ENCODE measurements around the gene EPHB4. TPM values are rescaled to one million over a fixed set of nuclear protein-coding genes. Genes with fewer than 3 reads are reported as not detected.
A peak's percentile ranks its signal among the peaks of the same experiment; 100 is the strongest.

EPHB4 gene
- total and polyA plus RNA-seq, 9 donors = 24.4 to 119 (median 76.8) TPM

- DNase-seq = peak in 1 of 5 donors; percentile 52
- Histone ChIP-seq H3K4me3 (peak overlapping the region; percentile 88), H3K27me3 (no peaks in the 10 kb centered on the region), H3K27ac (peak overlapping the region; percentile 90 to 93), H3K4me1 (ENCODE audit: insufficient read depth) (peaks cover 6% of the 10 kb centered on the region), H3K9me3 (no peaks in the 10 kb centered on the region), H3K36me3 (no peaks in the 10 kb centered on the region)
- intact Hi-C loops (cut with DNase I) = loop anchor here in 1 of 4 donors (10.0 kb wide), 1 partner anchor 371 kb away; the partner anchor contains the start of gene FIS1
- 46 to 52% (median 46%) methylated on average over 8 of the region's 8 CpGs for WGBS, 3 donors
- TF ChIP-seq, protein P1, sequence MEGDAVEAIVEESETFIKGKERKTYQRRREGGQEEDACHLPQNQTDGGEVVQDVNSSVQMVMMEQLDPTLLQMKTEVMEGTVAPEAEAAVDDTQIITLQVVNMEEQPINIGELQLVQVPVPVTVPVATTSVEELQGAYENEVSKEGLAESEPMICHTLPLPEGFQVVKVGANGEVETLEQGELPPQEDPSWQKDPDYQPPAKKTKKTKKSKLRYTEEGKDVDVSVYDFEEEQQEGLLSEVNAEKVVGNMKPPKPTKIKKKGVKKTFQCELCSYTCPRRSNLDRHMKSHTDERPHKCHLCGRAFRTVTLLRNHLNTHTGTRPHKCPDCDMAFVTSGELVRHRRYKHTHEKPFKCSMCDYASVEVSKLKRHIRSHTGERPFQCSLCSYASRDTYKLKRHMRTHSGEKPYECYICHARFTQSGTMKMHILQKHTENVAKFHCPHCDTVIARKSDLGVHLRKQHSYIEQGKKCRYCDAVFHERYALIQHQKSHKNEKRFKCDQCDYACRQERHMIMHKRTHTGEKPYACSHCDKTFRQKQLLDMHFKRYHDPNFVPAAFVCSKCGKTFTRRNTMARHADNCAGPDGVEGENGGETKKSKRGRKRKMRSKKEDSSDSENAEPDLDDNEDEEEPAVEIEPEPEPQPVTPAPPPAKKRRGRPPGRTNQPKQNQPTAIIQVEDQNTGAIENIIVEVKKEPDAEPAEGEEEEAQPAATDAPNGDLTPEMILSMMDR (IDR thresholded peaks at IDR 0.05) = no peak
- no peak for TF ChIP-seq POLR2A (IDR thresholded peaks at IDR 0.05)
- no peak for TF ChIP-seq EP300 (IDR thresholded peaks at IDR 0.05)
These were observed 46.9 kb upstream of the EPHB4 start for GRCh38 chr7:100874300-100874576.

DNA sequence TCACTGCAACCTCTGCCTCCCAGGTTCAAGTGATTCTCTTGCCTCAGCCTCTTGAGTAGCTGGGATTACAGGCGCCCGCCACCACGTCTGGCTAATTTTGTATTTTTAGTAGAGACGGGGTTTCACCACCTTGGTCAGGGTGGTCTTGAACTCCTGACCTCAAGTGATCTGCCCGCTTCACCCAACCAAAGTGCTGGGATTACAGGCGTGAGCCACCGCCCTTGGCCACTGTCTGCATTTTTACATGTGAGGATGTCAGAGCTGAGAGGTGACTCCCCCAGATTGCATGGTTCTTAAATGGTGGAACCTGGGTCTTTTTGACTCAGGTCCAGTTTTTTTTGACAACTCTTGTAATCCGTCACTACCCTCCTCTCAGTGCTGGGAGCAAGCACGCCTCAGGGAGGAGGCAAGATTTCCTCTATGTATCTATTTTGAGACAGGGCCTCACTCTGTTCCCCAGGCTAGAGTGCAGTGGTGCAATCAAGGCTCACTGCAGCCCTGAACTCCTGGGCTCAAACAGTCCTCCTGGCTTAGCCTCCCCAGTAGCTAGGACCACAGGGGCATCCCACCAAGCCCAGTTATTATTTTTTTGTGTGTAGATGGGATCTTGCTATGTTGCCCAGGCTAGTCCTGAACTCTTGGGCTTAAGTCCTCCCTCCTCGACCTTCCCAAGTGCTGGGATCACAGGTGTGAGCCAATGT is 46.4 kb upstream of the EPHB4 start:
- peak overlapping the region; percentile 88 for H3K4me3 ChIP-seq
- TF ChIP-seq, protein P1 (IDR thresholded peaks at IDR 0.05) = no peak
- TF ChIP-seq EP300 (IDR thresholded peaks at IDR 0.05) (no peak), POLR2A (IDR thresholded peaks at IDR 0.05) (no peak)
- H3K36me3 ChIP-seq = no peaks in the 10 kb centered on the region
- 84 to 89% (median 85%) methylated on average over 10 of the region's 10 CpGs for WGBS, 3 donors
- H3K27me3 ChIP-seq = no peaks in the 10 kb centered on the region
- H3K4me1 ChIP-seq (ENCODE audit: insufficient read depth) = peaks cover 6% of the 10 kb centered on the region
- H3K27ac ChIP-seq = peak overlapping the region in 1 of 2 donors; percentile 90
- H3K9me3 ChIP-seq = no peaks in the 10 kb centered on the region
- no peak for DNase-seq
- intact Hi-C loops (cut with DNase I) = loop anchor here in 1 of 4 donors (10.0 kb wide), 1 partner anchor 371 kb away; the partner anchor contains the start of gene FIS1

GRCh38 chr7:100867776-100868485 is 40.6 kb upstream of the EPHB4 start:
- 2 to 4% (median 4%) methylated on average over 24 to 27 of the region's 27 CpGs for WGBS, 3 donors
- H3K36me3 ChIP-seq = no peaks in the 10 kb centered on the region
- H3K9me3 ChIP-seq = no peaks in the 10 kb centered on the region
- TF ChIP-seq, protein P1 (IDR thresholded peaks at IDR 0.05) = peak in 2 of 3 donors; percentile 4 to 8
- TF ChIP-seq EP300 (IDR thresholded peaks at IDR 0.05) (no peak), POLR2A (IDR thresholded peaks at IDR 0.05) (no peak)
- peaks cover 10% of the 10 kb centered on the region for H3K4me1 ChIP-seq (ENCODE audit: insufficient read depth)
- peak overlapping the region; percentile 88 to 96 for H3K27ac ChIP-seq
- peak overlapping the region; percentile 99 for H3K4me3 ChIP-seq
- no peaks in the 10 kb centered on the region for H3K27me3 ChIP-seq
- intact Hi-C loops (cut with DNase I) = loop anchor here in 3 of 4 donors (10.0 kb wide), 2 partner anchors 163 to 393 kb away; partner anchors contain the start of genes TSC22D4 (in 2 of the 3) and POP7 (in 1 of the 3)
- DNase-seq = peak in 1 of 5 donors; percentile 51

DNA sequence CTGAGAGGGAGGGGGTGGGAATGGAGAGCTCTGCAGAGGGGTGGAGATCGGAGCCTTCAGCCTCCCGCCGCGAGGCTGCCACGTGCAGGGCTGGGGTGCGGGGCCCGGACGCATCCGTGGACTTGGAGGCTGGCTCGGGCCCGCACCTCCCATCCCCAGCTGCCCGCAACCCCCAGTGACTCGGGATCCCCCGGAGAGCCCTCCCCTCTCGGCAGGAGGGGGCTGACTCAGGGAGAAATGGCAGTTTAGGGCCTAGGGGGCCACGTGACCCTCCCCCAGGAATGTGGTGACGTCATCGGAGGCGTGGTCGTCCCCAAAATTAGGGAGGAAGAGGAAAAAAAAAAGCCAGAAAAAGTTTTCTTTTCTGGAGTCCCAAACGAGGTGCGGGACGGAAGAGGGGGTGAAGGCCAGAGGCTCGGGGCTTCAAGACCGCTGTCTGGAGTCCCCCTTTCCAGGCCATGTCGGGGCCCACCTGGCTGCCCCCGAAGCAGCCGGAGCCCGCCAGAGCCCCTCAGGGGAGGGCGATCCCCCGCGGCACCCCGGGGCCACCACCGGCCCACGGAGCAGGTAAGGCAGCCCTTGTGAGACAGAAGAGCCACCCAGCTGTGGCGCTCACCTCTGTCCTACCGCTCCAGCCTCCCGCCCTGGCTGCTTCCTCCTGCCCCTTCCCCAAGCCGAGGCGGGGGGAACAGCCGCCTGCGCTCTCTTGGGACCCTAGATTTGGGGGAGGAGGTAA is 39.9 kb upstream of the EPHB4 start, which contains the start of gene TRIP6:
Gene TRIP6 (plus strand): TSS at position 348 of the 736 bp plus-strand sequence. CDS start 111 bp downstream, at position 459.
- DNase-seq = peak; percentile 97 to 99 (median 98)
- no peaks in the 10 kb centered on the region for H3K36me3 ChIP-seq
- intact Hi-C loops (cut with DNase I) = loop anchor here in 3 of 4 donors (10.0 kb wide), 2 partner anchors 162 to 392 kb away; partner anchors contain the start of genes TSC22D4 (in 2 of the 3) and POP7 (in 1 of the 3)
- TF ChIP-seq POLR2A (IDR thresholded peaks at IDR 0.05) (peak; percentile 37), EP300 (IDR thresholded peaks at IDR 0.05) (no peak)
- TF ChIP-seq, protein P1 (IDR thresholded peaks at IDR 0.05) = peak in 1 of 3 donors; percentile 25
- 1 to 2% (median 1%) methylated on average over 42 of the region's 42 CpGs for WGBS, 3 donors
- peak within 1 kb of the TSS; percentile 88 to 96 for H3K27ac ChIP-seq
- H3K27me3 ChIP-seq = no peaks in the 10 kb centered on the region
- H3K4me1 ChIP-seq (ENCODE audit: insufficient read depth) = peaks cover 10% of the 10 kb centered on the region
- peak within 1 kb of the TSS; percentile 99 for H3K4me3 ChIP-seq
- no peaks in the 10 kb centered on the region for H3K9me3 ChIP-seq

All from ovary (tissue), 9 donors.